HG03378 (cell line): Measurements from ENCODE around the gene KISS1R.

Experiments used
- ATAC-seq: cut with Tn5 transposase; IDR thresholded peaks from one replicate; pipeline ENCODE4 v1.9.1; 2021; ENCODE audit warnings: mild to moderate bottlenecking, moderate library complexity; ENCODE audit not compliant: unreplicated experiment

KISS1R gene

GRCh38 chr19:899336-900042 is 17.6 kb upstream of the KISS1R start:
- ATAC-seq: no peak

- no peak for ATAC-seq
Measured at GRCh38 chr19:900043-900301, 17.2 kb upstream of the KISS1R start.

- no peak for ATAC-seq
Measured at GRCh38 chr19:900302-901111, 16.6 kb upstream of the KISS1R start.

GRCh38 chr19:901216-902092 is 15.7 kb upstream of the KISS1R start:
- ATAC-seq: no peak

GRCh38 chr19:902093-902370 is 15.1 kb upstream of the KISS1R start:
- ATAC-seq: no peak

GRCh38 chr19:902446-903226 is 14.5 kb upstream of the KISS1R start:
- ATAC-seq: no peak

GRCh38 chr19:903266-903797 is 13.8 kb upstream of the KISS1R start:
- no peak for ATAC-seq

GRCh38 chr19:904545-904944 is 12.6 kb upstream of the KISS1R start:
- ATAC-seq: no peak

GRCh38 chr19:906480-906879 is 10.7 kb upstream of the KISS1R start:
- ATAC-seq: no peak

GRCh38 chr19:907183-907853 is 9.8 kb upstream of the KISS1R start:
- no peak for ATAC-seq

GRCh38 chr19:911197-912033 is 5.7 kb upstream of the KISS1R start:
- ATAC-seq: no peak

- ATAC-seq: no peak
Measured at GRCh38 chr19:912181-913079, 4.7 kb upstream of the KISS1R start.

GRCh38 chr19:913080-913748 is 3.9 kb upstream of the KISS1R start, which contains the start of gene R3HDM4:
TSS of gene R3HDM4 (minus strand) at chr19:913219. CDS start at chr19:913157, 62 bp downstream.
- no peak for ATAC-seq

- no peak for ATAC-seq
Measured at GRCh38 chr19:916645-917322, 349 bp upstream of the KISS1R start.

GRCh38 chr19:918152-918437 is 962 bp downstream of the KISS1R start:
- ATAC-seq: no peak

GRCh38 chr19:918481-919198 is 1.5 kb downstream of the KISS1R start:
- ATAC-seq: no peak
